ENCODE data around the gene TSPAN18. TPM values are rescaled to one million over a fixed set of nuclear protein-coding genes. Genes with fewer than 3 reads are reported as not detected.

Gene TSPAN18
- total RNA-seq, 2 experiments from 2014 or later, result 0.85 to 0.92 TPM

- no peaks in the 10 kb centered on the region for H3K4me1 Mint-ChIP-seq (ENCODE audit: low read depth)
- TF ChIP-seq CTCF (IDR thresholded peaks at IDR 0.05), result no peak
- ATAC-seq (no peak), DNase-seq (no peak)
- ChIA-PET POLR2A (no interaction called here), CTCF (interaction anchor here (1.3 kb wide), 1 partner anchor 34 kb away, joined by 3 read pairs; no protein-coding TSS in a partner anchor)
- intact Hi-C loops (cut with micrococcal nuclease), result loop anchor here (10.0 kb wide), 1 partner anchor 147 kb away; no protein-coding TSS in a partner anchor
- peaks cover 4% of the 10 kb centered on the region for H3K27me3 Mint-ChIP-seq
- H3K36me3 Mint-ChIP-seq (ENCODE audit: low read depth), result no peaks in the 10 kb centered on the region
- H3K4me3 Mint-ChIP-seq, result no peak overlapping the region
- H3K27ac Mint-ChIP-seq, result no peak overlapping the region
- no peaks in the 10 kb centered on the region for H3K9me3 Mint-ChIP-seq
Observed at GRCh38 chr11:44771841-44772240, 45.1 kb downstream of the TSPAN18 start.

GRCh38 chr11:44773351-44773965 lies 46.7 kb downstream of the TSPAN18 start:
- no peaks in the 10 kb centered on the region for H3K4me1 Mint-ChIP-seq (ENCODE audit: low read depth)
- no peaks in the 10 kb centered on the region for H3K36me3 Mint-ChIP-seq (ENCODE audit: low read depth)
- TF ChIP-seq CTCF (IDR thresholded peaks at IDR 0.05), result no peak
- intact Hi-C loops (cut with micrococcal nuclease), result loop anchor here (10.0 kb wide), 1 partner anchor 149 kb away; no protein-coding TSS in a partner anchor
- no peak for DNase-seq
- CTCF ChIA-PET, result interaction anchor here (0.9 to 4.8 kb wide), 11 partner anchors 19 to 161 kb away, joined by 3 to 22 read pairs (median 5); no protein-coding TSS in a partner anchor
- no peaks in the 10 kb centered on the region for H3K9me3 Mint-ChIP-seq
- no peak overlapping the region for H3K4me3 Mint-ChIP-seq
- POLR2A ChIA-PET, result no interaction called here
- no peak for ATAC-seq
- peaks cover 4% of the 10 kb centered on the region for H3K27me3 Mint-ChIP-seq
- no peak overlapping the region for H3K27ac Mint-ChIP-seq

GRCh38 chr11:44774108-44774507 lies 47.3 kb downstream of the TSPAN18 start:
- no peak for ATAC-seq
- intact Hi-C loops (cut with micrococcal nuclease), result loop anchor here (10.0 kb wide), 1 partner anchor 149 kb away; no protein-coding TSS in a partner anchor
- POLR2A ChIA-PET, result no interaction called here
- no peak overlapping the region for H3K27ac Mint-ChIP-seq
- H3K27me3 Mint-ChIP-seq, result peaks cover 4% of the 10 kb centered on the region
- TF ChIP-seq CTCF (IDR thresholded peaks at IDR 0.05), result no peak
- H3K4me1 Mint-ChIP-seq (ENCODE audit: low read depth), result no peaks in the 10 kb centered on the region
- no peak overlapping the region for H3K4me3 Mint-ChIP-seq
- CTCF ChIA-PET, result interaction anchor here (0.9 to 4.8 kb wide), 18 partner anchors 13 to 219 kb away, joined by 3 to 28 read pairs (median 5); no protein-coding TSS in a partner anchor
- no peaks in the 10 kb centered on the region for H3K36me3 Mint-ChIP-seq (ENCODE audit: low read depth)
- H3K9me3 Mint-ChIP-seq, result no peaks in the 10 kb centered on the region
- DNase-seq, result no peak

GRCh38 chr11:44774731-44775130 lies 48.0 kb downstream of the TSPAN18 start:
- Mint-ChIP-seq H3K27ac (no peak overlapping the region), H3K4me1 (ENCODE audit: low read depth) (no peaks in the 10 kb centered on the region), H3K4me3 (no peak overlapping the region), H3K27me3 (peaks cover 4% of the 10 kb centered on the region), H3K9me3 (no peaks in the 10 kb centered on the region), H3K36me3 (ENCODE audit: low read depth) (no peaks in the 10 kb centered on the region)
- ChIA-PET POLR2A (no interaction called here), CTCF (interaction anchor here (0.7 to 4.8 kb wide), 35 partner anchors 8 to 219 kb away, joined by 3 to 28 read pairs (median 5); no protein-coding TSS in a partner anchor)
- no peak for ATAC-seq
- TF ChIP-seq CTCF (IDR thresholded peaks at IDR 0.05), result no peak
- intact Hi-C loops (cut with micrococcal nuclease), result loop anchor here (5.0 to 10.0 kb wide), 3 partner anchors 118 to 217 kb away; no protein-coding TSS in a partner anchor
- no peak for DNase-seq

GRCh38 chr11:44775366-44775984 lies 48.7 kb downstream of the TSPAN18 start:
- Mint-ChIP-seq H3K4me1 (ENCODE audit: low read depth) (no peaks in the 10 kb centered on the region), H3K27ac (no peak overlapping the region), H3K27me3 (peaks cover 4% of the 10 kb centered on the region), H3K4me3 (no peak overlapping the region), H3K9me3 (no peaks in the 10 kb centered on the region), H3K36me3 (ENCODE audit: low read depth) (no peaks in the 10 kb centered on the region)
- ChIA-PET CTCF (interaction anchor here (0.7 to 4.8 kb wide), 60 partner anchors 8 to 266 kb away, joined by 3 to 28 read pairs (median 4); no protein-coding TSS in a partner anchor), POLR2A (no interaction called here)
- intact Hi-C loops (cut with micrococcal nuclease), result loop anchor here (5.0 to 10.0 kb wide), 3 partner anchors 117 to 218 kb away; no protein-coding TSS in a partner anchor
- peak; percentile 81 for TF ChIP-seq CTCF (IDR thresholded peaks at IDR 0.05)
- DNase-seq, result peak; percentile 74
- peak; percentile 77 for ATAC-seq

Measured in activated CD8-positive, alpha-beta T cell treated with anti-CD3 and anti-CD28 coated beads for 36 hours (primary cell).